Germinal center (tissue), 1 donor: Measurements from ENCODE around the gene KRTAP9-8.
"Not testable (repeated sequence)": the region's sequence is repeated elsewhere in the genome, so short reads cannot be mapped to it uniquely, and the experiment has no call there.

Source experiments
- DNase-seq: peaks from one replicate; pipeline ENCODE4 v3.0.0; 2012; ENCODE audit warnings: mixed read lengths, low spot score

KRTAP9-8 gene, protein sequence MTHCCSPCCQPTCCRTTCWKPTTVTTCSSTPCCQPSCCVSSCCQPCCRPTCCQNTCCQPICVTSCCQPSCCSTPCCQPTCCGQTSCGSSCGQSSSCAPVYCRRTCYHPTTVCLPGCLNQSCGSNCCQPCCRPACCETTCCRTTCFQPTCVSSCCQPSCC

DNA sequence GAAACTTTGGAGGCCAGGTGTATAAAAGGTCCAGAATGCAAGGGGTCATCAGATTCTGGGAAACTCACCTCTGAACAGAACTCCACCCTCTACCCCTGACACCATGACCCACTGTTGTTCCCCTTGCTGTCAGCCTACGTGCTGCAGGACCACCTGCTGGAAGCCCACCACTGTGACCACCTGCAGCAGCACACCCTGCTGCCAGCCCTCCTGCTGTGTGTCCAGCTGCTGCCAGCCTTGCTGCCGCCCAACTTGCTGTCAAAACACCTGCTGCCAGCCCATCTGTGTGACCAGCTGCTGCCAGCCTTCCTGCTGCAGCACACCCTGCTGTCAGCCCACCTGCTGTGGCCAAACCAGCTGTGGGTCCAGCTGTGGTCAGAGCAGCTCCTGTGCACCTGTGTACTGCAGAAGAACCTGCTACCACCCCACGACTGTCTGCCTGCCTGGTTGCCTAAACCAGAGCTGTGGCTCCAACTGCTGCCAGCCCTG, at the start of gene KRTAP9-8:
Gene KRTAP9-8 (plus strand): TSS at position 51 of the 489 bp plus-strand sequence. CDS start 53 bp downstream, at position 104.
- DNase-seq, result not testable (repeated sequence)

DNA sequence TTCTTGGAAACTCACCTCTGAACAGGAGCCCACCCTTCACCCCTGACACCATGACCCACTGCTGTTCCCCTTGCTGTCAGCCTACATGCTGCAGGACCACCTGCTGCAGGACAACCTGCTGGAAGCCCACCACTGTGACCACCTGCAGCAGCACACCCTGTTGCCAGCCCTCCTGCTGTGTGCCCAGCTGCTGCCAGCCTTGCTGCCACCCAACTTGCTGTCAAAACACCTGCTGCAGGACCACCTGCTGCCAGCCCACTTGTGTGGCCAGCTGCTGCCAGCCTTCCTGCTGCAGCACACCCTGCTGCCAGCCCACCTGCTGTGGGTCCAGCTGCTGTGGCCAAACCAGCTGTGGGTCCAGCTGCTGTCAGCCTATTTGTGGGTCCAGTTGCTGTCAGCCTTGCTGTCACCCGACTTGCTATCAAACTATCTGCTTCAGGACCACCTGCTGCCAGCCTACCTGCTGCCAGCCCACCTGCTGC, 47.9 kb upstream of the KRTAP9-8 start, which contains the start of gene KRTAP9-1:
Gene KRTAP9-1 (plus strand): TSS at position 51 of the 482 bp plus-strand sequence. CDS start 0 bp downstream, at position 51.
- not testable (repeated sequence) for DNase-seq

DNA sequence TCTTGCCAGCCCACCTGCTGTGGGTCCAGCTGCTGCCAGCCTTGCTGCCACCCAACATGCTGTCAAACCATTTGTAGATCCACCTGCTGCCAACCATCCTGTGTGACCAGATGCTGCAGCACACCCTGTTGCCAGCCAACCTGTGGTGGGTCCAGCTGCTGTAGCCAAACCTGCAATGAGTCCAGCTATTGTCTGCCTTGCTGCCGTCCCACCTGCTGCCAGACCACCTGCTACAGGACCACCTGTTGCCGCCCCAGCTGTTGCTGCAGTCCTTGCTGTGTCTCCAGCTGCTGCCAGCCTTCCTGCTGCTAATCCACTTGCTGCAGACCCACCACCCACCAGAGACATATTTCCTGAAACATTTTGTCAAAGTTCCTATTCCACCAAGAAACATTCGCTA, 47.5 kb upstream of the KRTAP9-8 start:
- no peak for DNase-seq

DNA sequence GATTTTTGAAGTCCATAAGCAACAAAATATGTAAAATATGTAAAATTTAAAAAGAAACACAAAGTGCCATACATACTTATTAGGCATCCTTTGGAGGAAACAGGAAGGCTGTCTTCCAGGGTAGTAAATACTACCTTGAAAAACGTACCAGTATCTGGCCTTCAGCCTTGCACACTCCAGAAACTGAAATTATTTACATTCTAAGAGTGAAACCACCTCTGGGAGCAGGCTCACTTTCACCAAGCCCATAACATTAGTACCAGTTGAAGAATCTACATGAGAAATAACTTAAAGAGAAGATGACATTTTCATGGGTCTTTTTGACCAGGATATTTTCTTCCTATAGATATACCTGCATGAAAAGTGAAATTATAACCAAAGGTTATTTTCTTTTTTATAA, 41.7 kb upstream of the KRTAP9-8 start:
- no peak for DNase-seq

DNA sequence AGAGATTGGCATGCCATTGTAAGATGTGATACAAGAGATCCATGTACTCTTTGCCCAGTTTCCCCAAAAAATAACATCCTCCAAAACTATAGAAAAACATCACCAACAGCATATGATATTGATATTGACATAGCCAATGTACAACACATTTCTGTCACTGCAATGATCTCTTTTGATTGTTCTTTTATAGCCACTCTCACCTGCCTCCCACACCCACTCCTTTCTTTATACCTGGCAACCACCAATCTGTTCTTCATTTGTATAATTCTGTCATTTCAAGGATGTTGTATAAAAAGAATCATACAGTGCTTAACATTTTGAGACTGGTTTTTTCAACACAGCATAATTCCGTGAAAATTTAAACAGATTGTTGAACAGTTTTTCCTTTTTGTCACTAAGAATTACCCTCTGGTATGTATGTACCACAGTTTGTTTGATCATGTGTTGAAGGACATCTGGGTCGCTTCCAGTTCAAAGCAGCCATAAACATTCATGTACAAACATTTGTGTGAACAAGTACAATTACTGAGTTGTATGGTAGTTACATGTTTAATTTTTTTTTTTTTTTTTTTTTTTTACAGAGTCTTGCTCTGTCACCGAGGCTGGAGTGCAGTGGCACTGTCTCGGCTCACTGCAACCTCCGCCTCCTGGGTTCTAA, 38.2 kb upstream of the KRTAP9-8 start:
- no peak for DNase-seq

DNA sequence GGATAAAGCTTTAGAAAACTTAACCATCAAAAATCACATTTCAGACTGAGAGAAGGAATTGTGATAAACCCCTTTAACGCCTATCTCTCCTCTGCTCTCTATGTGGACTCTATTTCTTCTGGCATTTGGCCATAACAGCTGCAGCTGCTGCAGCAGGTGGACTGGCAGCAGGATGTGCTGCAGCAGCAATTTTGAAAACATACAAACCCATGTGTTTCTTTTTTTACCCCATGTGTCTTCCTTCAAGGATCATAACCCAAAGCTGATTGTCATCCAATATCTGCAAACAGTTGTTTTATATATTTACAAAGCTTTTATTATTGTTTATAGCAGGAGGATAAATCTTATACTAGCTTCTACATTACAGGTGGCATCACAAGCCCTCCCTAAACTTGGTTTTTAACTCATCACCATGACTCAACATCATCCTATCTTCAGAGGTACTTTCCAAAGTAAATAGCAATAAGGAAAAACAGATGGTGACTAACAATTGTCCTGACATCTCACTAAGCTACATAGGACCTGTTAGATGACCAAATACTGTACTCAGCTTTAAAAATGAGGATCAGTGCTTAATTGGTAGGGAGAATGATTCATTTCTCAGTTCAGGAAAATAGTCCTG, 25.8 kb upstream of the KRTAP9-8 start:
- DNase-seq, result no peak

DNA sequence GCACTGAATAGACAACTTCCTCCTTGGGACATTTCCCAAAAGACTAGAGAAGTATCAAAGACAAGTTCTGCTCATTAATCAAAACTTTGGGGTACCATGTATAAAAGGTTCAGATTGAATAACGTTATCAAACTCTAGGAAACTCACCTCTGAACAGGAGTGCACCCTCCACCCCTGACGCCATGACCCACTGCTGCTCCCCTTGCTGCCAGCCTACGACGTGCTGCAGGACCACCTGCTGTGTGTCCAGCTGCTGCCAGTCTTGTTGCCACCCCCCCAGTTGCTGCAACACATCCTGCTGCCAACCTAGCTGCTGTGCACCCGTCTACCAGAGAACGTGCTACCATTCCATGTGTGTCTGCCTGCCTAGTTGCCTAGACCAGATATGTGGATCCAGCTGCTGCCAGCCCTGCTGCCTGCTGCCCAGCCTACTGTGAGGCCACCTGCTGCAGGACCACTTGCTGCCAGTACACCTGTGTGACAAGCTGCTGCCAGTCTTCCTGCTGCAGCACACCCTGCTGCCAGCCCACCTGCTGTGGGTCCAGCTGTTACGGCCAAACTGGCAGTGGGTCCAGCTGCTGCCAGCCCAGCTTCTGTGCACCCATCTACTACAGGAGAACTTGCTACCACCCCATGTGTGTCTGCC, 25.2 kb upstream of the KRTAP9-8 start:
- DNase-seq, result no peak

DNA sequence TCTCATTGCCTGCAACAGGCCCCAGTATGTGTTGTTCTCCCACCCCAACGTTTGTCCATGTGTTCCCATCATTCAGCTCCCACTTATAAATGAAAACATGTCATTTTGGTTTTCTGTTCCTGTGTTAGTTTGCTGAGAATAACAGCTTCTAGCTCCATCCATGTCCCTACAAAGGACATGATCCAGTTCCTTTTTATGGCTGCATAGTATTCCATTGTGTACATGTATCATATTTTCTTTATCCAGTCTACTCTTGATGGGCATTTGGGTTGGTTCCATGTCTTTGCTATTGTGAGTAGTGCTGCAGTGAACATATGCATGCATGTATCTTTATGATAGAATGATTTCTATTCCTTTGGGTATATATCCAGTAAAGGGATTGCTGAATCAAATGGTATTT, 22.1 kb upstream of the KRTAP9-8 start:
- DNase-seq, result no peak

DNA sequence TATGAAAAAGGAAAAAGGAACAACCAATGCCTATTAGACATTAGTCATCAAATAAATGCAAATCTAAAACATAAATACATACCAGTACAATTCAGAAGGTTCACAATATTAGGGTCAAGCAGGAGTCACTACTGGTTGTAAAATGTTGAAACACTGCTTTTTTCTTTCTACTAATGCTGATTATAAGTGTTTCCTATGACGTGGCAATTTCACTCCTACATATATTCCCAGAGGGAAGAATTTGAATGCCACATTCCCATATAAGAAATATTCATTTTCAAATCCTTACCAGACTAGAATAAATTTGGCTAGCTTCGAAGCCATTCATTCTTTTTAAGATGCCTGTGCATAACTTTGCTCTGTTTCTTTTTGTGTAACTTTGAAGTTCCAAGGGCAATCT, 14.0 kb upstream of the KRTAP9-8 start:
- no peak for DNase-seq

DNA sequence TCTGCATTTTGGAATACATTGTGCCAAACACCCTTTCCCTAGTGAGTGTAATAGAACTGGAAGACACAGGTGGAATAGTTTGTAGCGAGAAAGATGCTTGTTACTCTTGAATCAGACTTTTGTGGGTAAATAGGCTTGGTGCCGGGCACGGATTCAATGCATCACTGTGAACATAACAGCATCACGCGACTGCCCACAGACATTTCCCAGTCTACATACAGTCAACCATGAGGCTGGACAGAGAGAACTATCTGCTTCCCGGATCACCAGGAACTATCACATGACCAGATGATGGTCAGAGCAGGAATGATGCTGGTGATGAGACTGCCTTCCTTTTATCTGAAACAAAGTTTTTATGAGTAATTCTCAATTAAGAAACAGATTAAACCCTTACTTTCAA, 11.7 kb upstream of the KRTAP9-8 start:
- DNase-seq, result no peak

DNA sequence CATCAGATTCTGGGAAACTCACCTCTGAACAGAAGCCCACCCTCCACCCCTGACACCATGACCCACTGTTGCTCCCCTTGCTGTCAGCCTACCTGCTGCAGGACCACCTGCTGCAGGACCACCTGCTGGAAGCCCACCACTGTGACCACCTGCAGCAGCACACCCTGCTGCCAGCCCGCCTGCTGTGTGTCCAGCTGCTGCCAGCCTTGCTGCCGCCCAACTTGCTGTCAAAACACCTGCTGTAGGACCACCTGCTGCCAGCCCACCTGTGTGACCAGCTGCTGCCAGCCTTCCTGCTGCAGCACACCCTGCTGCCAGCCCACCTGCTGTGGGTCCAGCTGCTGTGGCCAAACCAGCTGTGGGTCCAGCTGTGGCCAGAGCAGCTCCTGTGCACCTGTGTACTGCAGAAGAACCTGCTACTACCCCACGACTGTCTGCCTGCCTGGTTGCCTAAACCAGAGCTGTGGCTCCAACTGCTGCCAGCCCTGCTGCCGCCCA, 11.2 kb upstream of the KRTAP9-8 start, which contains the start of gene KRTAP9-2:
Gene KRTAP9-2 (plus strand): TSS at position 51 of the 498 bp plus-strand sequence. CDS start 7 bp downstream, at position 58.
- DNase-seq, result not testable (repeated sequence)

DNA sequence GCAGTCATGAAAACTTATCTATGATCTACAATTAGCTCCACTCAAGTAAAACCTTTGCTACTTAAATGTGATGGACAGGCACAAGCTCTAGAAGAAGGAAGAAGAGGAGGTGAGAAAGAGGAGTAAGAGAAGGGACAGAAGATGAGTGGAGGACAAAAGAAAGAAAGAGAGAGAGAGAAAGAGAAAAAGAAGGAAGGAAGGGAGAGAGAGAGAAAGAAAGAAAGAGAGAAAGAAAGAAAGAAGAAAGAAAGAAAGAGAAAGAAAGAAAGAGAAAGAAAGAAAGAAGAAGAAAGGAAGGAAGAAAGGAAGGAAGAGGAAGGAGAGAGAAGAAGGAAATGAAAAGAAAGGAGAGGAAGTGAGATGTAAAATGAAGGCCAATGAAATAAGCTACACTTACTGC, 7.7 kb upstream of the KRTAP9-8 start:
- DNase-seq, result no peak

DNA sequence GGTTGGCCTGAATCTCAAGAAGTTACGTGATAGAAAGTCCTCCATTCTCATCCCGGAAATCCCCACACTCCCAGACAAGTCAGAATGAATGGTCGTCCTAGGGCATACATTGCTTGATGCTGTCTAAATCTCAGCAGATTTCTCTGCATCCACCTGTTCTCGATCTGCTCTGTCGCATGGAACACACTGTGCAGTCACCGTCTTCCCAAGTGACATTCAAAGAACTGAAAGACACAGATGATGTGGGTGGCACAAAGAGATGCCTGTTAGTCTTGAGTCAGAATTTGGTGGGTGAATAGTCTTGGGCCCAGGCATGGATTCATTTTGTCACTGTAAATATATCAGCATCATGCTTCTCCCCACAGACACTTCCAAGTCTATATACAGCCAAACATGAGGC, 6.1 kb upstream of the KRTAP9-8 start:
- no peak for DNase-seq

DNA sequence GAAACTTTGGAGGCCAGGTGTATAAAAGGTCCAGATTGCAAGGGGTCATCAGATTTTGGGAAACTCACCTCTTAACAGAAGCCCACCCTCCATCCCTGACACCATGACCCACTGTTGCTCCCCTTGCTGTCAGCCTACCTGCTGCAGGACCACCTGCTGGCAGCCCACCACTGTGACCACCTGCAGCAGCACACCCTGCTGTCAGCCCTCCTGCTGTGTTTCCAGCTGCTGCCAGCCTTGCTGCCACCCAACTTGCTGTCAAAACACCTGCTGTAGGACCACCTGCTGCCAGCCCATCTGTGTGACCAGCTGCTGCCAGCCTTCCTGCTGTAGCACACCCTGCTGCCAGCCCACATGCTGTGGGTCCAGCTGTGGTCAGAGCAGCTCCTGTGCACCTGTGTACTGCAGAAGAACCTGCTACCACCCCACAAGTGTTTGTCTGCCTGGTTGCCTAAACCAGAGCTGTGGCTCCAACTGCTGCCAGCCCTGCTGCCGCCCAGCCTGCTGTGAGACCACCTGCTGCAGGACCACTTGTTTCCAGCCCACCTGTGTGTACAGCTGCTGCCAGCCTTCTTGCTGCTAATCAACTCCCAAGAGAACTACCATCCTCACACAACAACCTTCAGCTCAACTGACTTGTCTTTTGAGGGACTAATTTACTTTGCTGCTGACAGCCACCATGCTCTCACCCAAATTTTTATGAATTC, 5.2 kb upstream of the KRTAP9-8 start, which contains the start of gene KRTAP9-3:
Gene KRTAP9-3 (plus strand): TSS at position 51 of the 707 bp plus-strand sequence. CDS start 53 bp downstream, at position 104.
- DNase-seq, result not testable (repeated sequence)

DNA sequence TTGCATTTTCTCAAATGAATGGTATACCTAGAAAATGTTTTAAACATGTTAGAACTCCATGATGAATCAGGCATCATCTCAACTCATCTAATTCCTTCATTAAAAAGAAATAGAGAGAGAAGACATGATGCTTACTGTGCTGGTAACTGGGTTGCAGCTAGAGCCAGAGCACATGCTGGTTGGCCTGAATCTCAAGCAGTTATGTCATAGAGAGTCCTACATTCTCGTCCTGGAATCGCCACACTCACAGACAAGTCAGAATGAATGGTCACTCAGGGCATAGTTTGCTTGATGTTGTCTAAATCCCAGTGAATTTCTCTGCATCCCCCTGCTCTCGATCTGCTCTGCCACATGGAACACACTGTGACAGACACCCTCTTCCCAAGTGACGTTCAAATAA, 683 bp upstream of the KRTAP9-8 start:
- DNase-seq, result not testable (repeated sequence)

DNA sequence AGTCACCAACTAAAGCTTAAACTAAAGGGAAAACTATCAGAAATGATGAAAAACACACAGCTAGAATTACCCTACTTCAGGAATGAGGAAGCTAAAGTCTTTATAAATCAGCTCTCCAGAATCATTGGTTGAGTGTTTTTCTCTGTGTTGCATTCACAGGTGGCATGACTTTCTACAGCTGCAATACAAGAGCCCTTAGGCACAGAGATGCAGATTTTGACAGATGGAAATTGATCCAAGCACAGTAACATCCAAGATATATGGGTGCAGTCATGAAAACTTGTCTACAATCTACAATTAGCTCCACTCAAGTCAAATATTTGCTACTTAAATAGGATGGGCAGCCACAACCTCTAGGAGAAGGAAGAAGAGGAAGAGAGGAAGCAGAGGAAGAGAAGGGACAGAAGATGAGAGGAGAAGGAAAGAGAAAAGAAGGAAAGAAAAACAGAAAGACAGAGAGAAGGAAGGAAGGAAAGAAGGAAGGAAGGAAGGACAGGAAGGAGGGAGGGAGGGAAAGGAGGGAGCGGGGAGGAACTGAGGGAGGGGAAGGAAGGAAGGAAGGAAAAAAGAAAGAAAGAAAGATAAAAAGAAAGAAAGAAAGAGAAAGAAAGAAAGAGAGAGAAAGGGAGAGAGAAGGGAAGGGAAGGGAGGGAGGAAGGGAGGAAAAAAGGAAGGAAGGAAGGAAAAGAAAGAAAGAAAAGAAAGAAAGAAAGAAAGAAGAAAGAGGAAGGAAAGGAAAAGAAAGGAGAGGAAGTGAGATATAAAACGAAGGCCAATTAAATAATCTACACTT, 9.4 kb downstream of the KRTAP9-8 start:
- DNase-seq, result not testable (repeated sequence)

DNA sequence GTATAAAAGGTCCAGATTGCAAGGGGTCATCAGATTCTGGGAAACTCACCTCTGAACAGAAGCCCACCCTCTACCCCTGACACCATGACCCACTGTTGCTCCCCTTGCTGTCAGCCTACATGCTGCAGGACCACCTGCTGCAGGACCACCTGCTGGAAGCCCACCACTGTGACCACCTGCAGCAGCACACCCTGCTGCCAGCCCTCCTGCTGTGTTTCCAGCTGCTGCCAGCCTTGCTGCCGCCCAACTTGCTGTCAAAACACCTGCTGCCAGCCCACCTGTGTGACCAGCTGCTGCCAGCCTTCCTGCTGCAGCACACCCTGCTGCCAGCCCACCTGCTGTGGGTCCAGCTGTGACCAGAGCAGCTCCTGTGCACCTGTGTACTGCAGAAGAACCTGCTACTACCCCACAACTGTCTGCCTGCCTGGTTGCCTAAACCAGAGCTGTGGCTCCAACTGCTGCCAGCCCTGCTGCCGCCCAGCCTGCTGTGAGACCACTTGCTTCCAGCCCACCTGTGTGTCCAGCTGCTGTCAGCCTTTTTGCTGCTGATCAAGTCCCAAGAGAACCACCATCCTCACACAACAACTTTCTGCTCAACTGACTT, 11.9 kb downstream of the KRTAP9-8 start, which contains the start of gene KRTAP9-4:
Gene KRTAP9-4 (plus strand): TSS at position 51 of the 604 bp plus-strand sequence. CDS start 34 bp downstream, at position 85.
- not testable (repeated sequence) for DNase-seq

DNA sequence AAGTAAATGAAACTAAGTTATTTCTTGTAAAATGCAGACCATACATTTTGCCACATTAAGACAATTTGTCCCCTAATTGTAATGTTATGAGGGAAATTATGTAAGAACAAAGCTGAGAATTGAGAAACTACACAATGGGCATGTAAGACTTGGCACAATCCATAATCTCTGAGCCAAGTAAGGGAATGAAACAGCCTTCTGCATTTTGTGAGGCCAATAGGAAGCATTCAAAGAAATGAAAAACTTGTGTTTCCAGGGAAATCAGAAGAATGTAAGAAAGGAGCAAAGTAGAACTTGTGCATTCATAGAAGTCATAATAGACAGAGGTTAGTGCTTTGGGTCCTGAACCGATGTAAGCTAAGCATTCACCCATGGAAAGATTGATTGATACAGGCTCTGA, 13.5 kb downstream of the KRTAP9-8 start:
- no peak for DNase-seq

DNA sequence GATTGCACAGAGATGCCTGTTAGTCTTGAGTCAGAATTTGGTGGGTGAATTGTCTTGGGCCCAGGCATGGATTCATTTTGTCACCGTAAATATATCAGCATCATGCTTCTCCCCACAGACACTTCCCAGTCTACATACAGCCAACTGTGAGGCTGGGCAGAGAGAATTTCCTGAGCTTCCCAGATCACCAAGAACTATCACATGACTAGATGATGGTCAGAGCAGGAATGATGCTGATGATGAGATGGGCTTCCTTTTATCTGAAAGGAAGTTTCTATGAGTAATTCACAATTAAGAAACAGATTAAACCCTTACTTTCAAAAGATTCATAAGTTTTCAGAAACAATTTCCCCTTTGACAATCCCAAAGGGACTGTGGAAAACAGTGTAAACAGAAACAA, 17.1 kb downstream of the KRTAP9-8 start:
- no peak for DNase-seq
